ENCODE results near the gene PERM1. TPM values are rescaled to one million over a fixed set of nuclear protein-coding genes. Genes with fewer than 3 reads are reported as not detected.

The PERM1 gene
- total and polyA plus RNA-seq, 2 experiments from 2014 or later: 0.77 to 1.0 TPM

GRCh38 chr1:967466-968343, 14.2 kb downstream of the PERM1 start:
- no peak for TF ChIP-seq CTCF (IDR thresholded peaks at IDR 0.05; ENCODE audit: low read depth, low read length)
- no peak overlapping the region for H3K4me3 ChIP-seq
- peaks cover 75% of the 10 kb centered on the region for H3K27me3 ChIP-seq
- H3K4me1 ChIP-seq (ENCODE audit: low read depth): no peaks in the 10 kb centered on the region
- H3K36me3 ChIP-seq: no peaks in the 10 kb centered on the region
- no peak overlapping the region for H3K27ac ChIP-seq
- no peak for DNase-seq (ENCODE audit: low read depth in 1 of 2, low spot score in 1 of 2)
- no peaks in the 10 kb centered on the region for H3K9me3 ChIP-seq (ENCODE audit: low read depth)

DNA sequence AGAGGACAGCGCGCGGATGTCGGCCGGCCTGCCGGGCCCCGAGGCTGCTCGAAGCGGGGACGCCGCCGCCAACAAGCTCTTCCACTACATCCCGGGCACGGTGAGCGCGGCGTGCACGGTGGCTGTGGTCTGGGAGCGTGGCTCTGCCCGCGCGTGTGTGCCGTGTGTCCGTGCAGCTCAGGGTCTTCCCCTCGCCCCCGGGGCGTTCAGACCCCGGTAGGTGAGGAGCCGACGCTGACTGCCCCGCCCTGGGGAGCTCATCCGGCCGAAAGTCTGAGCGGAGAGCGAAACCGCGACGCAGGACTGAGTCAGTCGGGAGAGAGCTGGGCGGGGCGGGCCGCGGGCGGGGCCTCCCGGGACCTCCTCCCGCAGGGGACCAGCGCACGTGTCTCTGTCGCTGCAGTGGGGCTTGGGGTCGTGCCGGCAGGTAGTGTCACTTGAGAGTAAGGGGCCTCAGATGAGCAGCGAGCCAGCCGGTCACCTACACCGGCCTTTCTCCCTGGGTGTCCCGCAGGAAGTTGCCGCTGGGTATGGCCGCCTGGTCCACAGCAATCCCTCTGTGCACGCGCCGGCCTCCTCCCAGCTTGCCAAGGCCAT, 15.1 kb downstream of the PERM1 start:
- no peak overlapping the region for H3K27ac ChIP-seq
- no peaks in the 10 kb centered on the region for H3K36me3 ChIP-seq
- no peaks in the 10 kb centered on the region for H3K9me3 ChIP-seq (ENCODE audit: low read depth)
- peak overlapping the region; percentile 20 for H3K4me3 ChIP-seq
- H3K27me3 ChIP-seq: peaks cover 66% of the 10 kb centered on the region
- H3K4me1 ChIP-seq (ENCODE audit: low read depth): no peaks in the 10 kb centered on the region
- DNase-seq (ENCODE audit: low read depth in 1 of 2, low spot score in 1 of 2): peak; percentile 55 to 56
- no peak for TF ChIP-seq CTCF (IDR thresholded peaks at IDR 0.05; ENCODE audit: low read depth, low read length)

- no peak within 1 kb of the TSS for H3K27ac ChIP-seq
Measured at GRCh38 chr1:966135-966703, 15.7 kb downstream of the PERM1 start, which contains the start of gene PLEKHN1. TSS of gene PLEKHN1 (plus strand) at chr1:966482. CDS start at chr1:966532, 50 bp downstream.

DNA sequence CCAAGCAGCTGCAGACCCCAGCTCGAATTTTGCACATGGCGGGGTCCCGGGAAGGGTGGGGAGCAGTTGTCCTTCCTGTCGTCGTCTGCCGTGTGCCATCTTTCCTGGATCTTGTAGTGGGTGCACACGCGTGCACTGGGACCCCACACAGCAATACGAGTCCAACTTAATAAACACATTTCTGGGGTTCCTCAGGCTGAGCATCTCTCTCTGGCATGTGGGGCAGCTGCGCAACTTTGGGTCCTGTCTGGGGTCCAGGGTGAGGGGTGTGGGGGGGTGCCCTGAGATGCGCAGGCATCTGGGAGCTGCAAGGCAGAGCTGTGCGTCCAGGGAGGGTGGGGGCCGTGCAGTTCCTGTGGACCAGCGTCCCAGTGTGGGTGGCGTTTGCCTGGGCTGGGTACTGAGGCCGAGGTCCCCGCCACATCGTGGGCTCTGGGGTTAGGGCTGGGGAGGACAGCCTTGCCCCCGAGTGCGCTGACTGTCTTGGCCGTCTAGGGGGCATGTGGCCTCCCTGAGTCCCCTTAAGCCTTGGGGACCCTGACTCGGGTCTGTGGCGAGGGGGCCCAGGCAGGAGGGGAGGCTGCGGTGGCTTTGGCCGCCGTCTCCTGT, 16.3 kb downstream of the PERM1 start:
- Histone ChIP-seq H3K27me3 (peaks cover 54% of the 10 kb centered on the region), H3K27ac (no peak overlapping the region)
- no peak for TF ChIP-seq CTCF (IDR thresholded peaks at IDR 0.05; ENCODE audit: low read depth, low read length)

More at GRCh38 chr1:966135-966703, 15.7 kb downstream of the PERM1 start, which contains the start of gene PLEKHN1:
- peak within 1 kb of the TSS; percentile 20 for H3K4me3 ChIP-seq
- no peaks in the 10 kb centered on the region for H3K4me1 ChIP-seq (ENCODE audit: low read depth)
- H3K27me3 ChIP-seq: peaks cover 60% of the 10 kb centered on the region
- TF ChIP-seq CTCF (IDR thresholded peaks at IDR 0.05; ENCODE audit: low read depth, low read length): no peak
- no peaks in the 10 kb centered on the region for H3K9me3 ChIP-seq (ENCODE audit: low read depth)
- peak in 1 of 2 donors; percentile 33 for DNase-seq (ENCODE audit: low read depth in 1 of 2, low spot score in 1 of 2)
- no peaks in the 10 kb centered on the region for H3K36me3 ChIP-seq

More for the DNA sequence above, 16.3 kb downstream of the PERM1 start:
- no peak overlapping the region for H3K4me3 ChIP-seq
- no peak for DNase-seq (ENCODE audit: low read depth in 1 of 2, low spot score in 1 of 2)
- no peaks in the 10 kb centered on the region for H3K36me3 ChIP-seq
- no peaks in the 10 kb centered on the region for H3K9me3 ChIP-seq (ENCODE audit: low read depth)
- H3K4me1 ChIP-seq (ENCODE audit: low read depth): no peaks in the 10 kb centered on the region
